Activated T-cell treated with anti-CD3 and anti-CD28 coated beads, Interleukin-2, amount 50 U/mL, for 24 hours (primary cell): ENCODE measurements around the gene CALCOCO2.
"Not testable (repeated sequence)": the region's sequence is repeated elsewhere in the genome, so short reads cannot be mapped to it uniquely, and the experiment has no call there.

ENCODE experiments used
- DNase-seq: peaks from one replicate; pipeline ENCODE4 v3.0.0-alpha.2; 2020
- H3K27ac Mint-ChIP-seq: 2 replicates; pipeline ENCODE4 v1.8.0; 2020; ENCODE audit warnings: mild to moderate bottlenecking, mixed read lengths
- H3K27me3 Mint-ChIP-seq: 2 replicates; pipeline ENCODE4 v1.8.0; 2020; ENCODE audit warnings: mixed read lengths
- H3K36me3 Mint-ChIP-seq: 2 replicates; pipeline ENCODE4 v1.8.0; 2020; ENCODE audit warnings: low read depth, mixed read lengths
- H3K4me1 Mint-ChIP-seq: 2 replicates; pipeline ENCODE4 v1.8.0; 2020; ENCODE audit warnings: low read depth, mixed read lengths
- H3K4me3 Mint-ChIP-seq: 2 replicates; pipeline ENCODE4 v1.8.0; 2020; ENCODE audit warnings: mild to moderate bottlenecking, moderate library complexity, mixed read lengths
- H3K9me3 Mint-ChIP-seq: 2 replicates; pipeline ENCODE4 v1.8.0; 2020; ENCODE audit warnings: mixed read lengths

CALCOCO2 gene, protein sequence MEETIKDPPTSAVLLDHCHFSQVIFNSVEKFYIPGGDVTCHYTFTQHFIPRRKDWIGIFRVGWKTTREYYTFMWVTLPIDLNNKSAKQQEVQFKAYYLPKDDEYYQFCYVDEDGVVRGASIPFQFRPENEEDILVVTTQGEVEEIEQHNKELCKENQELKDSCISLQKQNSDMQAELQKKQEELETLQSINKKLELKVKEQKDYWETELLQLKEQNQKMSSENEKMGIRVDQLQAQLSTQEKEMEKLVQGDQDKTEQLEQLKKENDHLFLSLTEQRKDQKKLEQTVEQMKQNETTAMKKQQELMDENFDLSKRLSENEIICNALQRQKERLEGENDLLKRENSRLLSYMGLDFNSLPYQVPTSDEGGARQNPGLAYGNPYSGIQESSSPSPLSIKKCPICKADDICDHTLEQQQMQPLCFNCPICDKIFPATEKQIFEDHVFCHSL

DNA sequence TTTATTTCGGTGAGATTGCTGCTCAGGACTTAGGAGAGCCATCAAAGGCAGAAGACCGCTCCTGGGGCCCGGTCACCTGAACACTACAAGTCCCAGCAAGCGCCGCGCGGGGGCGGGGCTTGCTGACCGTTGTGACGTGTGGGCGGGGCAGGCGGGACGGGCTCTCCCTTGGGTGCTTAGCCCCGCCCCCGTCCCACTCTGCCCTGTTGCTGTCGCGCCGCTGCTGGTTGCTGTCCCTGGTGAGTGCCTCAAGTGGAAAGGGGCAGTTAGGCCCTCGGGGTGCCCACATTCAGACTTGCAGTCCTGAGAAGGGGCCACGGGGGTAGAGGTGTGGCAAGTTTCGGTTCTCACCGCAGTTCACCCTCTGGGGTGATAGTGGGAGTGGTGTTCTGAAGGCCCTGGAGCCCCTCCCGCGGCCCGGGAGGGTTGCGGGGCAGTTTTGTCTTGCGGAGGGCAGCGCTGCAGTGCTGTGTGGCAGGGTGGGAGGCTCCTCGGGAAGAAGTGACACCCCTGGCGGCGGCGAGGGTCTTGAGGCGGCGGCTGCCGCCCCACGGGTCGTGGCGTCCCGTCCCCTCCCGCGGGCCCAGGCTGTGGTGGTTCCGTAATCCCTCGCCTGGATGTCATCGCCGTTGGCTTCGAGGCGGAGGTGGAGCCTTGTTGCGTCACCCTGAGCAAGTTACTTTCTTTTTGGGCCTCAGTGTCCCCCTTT lies at the start of gene CALCOCO2:
CALCOCO2 (plus strand) TSS at position 196 of the 709 bp plus-strand sequence. CDS start 10,673 bp downstream, outside the sequence.
- H3K27me3 Mint-ChIP-seq, result no peaks in the 10 kb centered on the region
- peaks cover 5% of the 10 kb centered on the region for H3K36me3 Mint-ChIP-seq
- H3K4me3 Mint-ChIP-seq, result peak within 1 kb of the TSS; percentile 95
- peak within 1 kb of the TSS; percentile 98 for H3K27ac Mint-ChIP-seq
- DNase-seq, result peak; percentile 89
- peaks cover 51% of the 10 kb centered on the region for H3K4me1 Mint-ChIP-seq
- no peaks in the 10 kb centered on the region for H3K9me3 Mint-ChIP-seq

DNA sequence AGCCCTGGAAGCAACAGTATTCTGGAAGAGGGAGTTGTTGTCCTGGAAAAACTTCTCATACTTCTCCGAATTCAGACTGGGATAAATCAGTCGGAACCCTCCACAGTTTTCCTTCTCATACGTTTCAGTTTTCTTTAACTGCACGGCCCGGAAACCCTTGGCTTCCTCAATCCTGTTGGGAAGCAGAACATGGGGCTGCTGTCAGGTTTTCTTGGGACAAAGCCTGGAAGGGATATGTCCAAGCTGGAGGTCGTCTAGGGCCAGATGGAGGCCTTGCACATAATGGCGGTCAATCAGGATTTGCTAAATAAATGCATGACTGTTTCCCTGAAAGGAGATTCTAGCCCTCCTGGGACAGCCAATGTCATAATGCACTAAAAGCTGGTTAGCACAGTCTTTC lies 43.0 kb upstream of the CALCOCO2 start:
- Mint-ChIP-seq H3K27ac (no peak overlapping the region), H3K36me3 (no peaks in the 10 kb centered on the region), H3K9me3 (no peaks in the 10 kb centered on the region), H3K4me1 (peaks cover 17% of the 10 kb centered on the region), H3K27me3 (peaks cover 46% of the 10 kb centered on the region), H3K4me3 (no peak overlapping the region)
- no peak for DNase-seq

DNA sequence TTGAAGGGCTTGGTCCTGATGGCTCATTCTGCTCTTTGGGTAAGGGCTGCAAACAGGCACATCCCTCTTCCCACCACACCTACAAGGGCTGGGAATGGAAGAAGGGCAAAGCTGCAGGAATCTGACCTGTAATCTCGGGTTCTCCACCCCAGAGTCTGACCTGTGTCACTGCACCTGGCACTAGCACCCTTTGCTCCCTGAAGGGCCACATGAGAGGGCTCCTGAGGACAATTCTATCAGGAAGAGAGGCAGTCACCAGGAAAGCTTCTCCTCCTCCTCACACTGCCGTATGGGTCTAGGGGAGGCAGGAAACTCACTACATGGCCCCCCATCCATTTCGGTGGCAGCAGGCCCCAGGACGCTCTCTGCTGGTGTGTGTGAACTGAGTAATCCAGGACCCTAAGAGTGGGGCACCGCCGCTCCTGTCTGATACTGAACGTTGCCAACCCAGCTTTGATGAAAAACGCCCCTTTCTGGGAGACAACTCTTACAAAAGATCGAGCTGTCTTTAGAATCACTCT lies 40.2 kb upstream of the CALCOCO2 start:
- H3K36me3 Mint-ChIP-seq, result no peaks in the 10 kb centered on the region
- no peak overlapping the region for H3K4me3 Mint-ChIP-seq
- peaks cover 17% of the 10 kb centered on the region for H3K4me1 Mint-ChIP-seq
- DNase-seq, result no peak
- H3K27ac Mint-ChIP-seq, result no peak overlapping the region
- H3K9me3 Mint-ChIP-seq, result no peaks in the 10 kb centered on the region
- H3K27me3 Mint-ChIP-seq, result peaks cover 66% of the 10 kb centered on the region

DNA sequence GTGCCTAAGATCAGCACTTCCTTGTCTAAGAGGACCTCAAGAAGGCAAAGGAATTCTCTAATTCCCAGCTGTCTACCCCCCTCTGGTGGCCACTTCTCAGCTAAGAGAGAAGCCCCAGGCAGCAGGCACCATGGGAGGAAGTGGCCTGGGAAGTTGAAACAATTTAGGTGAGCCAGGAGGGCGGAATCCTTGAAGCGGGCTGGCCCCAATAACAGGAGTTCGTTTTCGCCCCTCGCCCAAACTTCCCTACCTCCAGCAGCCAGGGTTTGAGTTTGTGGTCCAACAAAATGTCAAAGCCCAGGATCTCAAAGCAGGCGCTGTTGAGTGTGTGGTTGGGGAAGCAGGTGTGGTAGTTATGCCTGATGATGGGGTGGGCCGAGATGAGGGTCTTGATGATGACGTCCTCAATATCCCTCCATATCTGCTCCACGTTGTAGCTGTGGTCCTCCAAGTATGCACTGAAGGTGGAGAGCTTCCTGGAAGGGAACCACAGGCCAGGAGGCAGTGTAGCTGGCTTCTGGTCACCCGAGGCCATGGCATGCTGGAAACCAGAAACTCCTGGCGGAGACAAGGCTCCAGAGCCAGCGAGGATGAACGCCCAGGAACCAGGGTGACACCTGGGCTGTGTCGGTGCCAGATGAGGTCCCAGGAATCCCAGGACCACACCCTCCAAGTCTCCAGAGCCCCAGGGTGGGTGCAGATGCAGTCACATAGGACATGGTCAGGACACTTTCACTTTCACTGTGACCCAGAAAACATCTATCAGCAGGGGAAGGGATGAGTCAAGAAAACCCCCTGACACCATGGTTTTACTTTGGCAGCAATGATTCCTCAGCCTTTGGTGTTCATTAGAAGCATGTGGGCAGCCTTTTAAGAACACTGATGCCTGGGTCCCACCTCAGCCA lies 39.5 kb upstream of the CALCOCO2 start:
- H3K27me3 Mint-ChIP-seq, result peaks cover 72% of the 10 kb centered on the region

DNA sequence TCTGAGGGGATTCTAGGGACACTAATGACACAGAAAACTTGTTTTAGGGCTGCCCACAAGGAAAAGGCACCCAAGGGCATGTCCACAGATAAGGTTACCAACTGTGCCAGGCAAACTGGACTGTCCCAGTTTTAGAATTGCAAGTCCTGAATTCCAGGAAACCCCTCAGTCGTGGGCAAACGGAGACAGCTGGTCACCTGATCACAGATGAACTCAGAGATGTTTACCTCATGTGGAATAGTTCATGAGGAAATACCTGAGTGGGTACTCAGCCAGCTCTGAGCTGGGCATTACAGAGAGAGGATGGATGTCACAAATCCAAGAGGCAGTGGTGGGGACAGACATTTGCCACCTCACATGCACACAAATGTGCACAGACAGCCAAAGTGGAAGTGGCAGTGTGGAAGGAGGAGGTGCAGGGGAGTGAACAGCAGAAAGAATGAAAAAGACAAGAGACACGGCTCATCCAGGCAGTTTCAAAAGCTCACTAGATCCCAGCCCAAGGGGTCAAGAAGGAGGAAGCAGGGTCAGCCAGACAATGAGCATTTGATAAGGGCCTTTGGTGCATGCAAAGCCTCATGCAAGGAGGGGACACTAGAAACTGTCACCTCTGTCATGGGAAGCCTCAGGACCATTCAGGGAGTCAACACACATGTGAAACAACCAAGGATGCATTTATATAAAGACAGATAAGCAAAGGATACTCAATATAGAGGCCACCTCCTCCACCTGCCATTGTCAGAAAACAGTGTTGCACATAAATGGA lies 38.6 kb upstream of the CALCOCO2 start:
- no peak overlapping the region for H3K4me3 Mint-ChIP-seq
- peaks cover 73% of the 10 kb centered on the region for H3K27me3 Mint-ChIP-seq
- no peaks in the 10 kb centered on the region for H3K36me3 Mint-ChIP-seq

More for the DNA sequence above, 39.5 kb upstream of the CALCOCO2 start:
- H3K27ac Mint-ChIP-seq, result peak overlapping the region; percentile 22
- no peaks in the 10 kb centered on the region for H3K9me3 Mint-ChIP-seq
- no peaks in the 10 kb centered on the region for H3K36me3 Mint-ChIP-seq
- H3K4me3 Mint-ChIP-seq, result no peak overlapping the region
- DNase-seq, result no peak
- H3K4me1 Mint-ChIP-seq, result peaks cover 17% of the 10 kb centered on the region

DNA sequence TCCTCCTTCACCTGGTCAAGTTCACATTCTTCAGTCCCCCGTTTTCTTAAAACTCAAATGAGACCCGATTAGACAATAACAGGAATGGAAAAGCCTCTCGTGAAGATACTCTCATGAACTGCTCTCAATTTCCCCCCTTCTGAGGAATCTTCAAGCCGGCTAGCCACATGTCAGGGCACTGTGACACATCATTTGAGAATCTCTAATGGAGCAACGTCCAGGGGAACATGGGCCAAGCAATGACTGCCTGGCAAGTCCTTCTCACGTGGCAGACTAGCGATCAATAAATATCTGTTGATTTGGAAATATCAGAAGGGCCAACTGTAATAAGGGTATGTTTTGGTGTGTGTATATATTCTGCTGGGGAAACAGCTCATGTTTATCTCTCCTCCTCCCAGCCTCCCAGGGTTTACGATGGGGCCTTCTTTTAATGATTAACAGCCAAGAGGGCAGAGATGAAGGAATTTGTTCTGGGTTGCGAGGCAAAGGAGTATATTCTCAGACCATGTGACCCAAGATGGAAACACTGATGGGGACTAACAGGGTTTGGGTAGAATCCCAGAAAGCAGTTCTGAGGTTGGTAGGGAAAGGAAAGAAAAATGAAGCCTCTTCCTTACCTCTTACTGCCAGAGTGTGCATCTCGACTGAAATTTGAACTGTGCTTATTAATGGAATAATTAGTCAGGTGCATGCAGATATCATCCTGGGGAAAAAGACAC lies 35.2 kb upstream of the CALCOCO2 start:
- Mint-ChIP-seq H3K27me3 (peaks cover 69% of the 10 kb centered on the region), H3K36me3 (no peaks in the 10 kb centered on the region)

More for the DNA sequence above, 38.6 kb upstream of the CALCOCO2 start:
- H3K27ac Mint-ChIP-seq, result peak overlapping the region; percentile 3
- H3K9me3 Mint-ChIP-seq, result no peaks in the 10 kb centered on the region
- peaks cover 17% of the 10 kb centered on the region for H3K4me1 Mint-ChIP-seq
- no peak for DNase-seq

DNA sequence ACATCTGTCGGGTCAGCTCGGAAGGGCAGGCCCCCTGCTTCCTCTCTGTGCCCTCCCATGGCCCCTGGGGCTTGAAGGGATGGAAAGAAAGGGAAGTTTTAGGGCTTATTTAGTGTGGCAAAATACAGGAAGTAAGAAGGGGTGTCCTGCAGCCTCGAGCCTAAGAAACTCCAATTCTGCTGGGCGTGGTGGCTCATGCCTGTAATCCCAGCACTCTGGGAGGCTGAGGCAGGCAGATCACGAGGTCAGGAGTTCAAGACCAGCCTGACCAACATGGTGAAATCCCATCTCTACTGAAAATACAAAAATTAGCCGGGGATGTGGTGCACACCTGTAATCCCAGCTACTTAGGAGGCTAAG lies 34.7 kb upstream of the CALCOCO2 start:
- H3K4me3 Mint-ChIP-seq, result not testable (repeated sequence)
- Mint-ChIP-seq H3K4me1 (peaks cover 13% of the 10 kb centered on the region), H3K27me3 (peaks cover 67% of the 10 kb centered on the region)

More for the DNA sequence above, 35.2 kb upstream of the CALCOCO2 start:
- DNase-seq, result no peak
- Mint-ChIP-seq H3K27ac (no peak overlapping the region), H3K4me3 (no peak overlapping the region), H3K4me1 (peaks cover 17% of the 10 kb centered on the region), H3K9me3 (no peaks in the 10 kb centered on the region)

DNA sequence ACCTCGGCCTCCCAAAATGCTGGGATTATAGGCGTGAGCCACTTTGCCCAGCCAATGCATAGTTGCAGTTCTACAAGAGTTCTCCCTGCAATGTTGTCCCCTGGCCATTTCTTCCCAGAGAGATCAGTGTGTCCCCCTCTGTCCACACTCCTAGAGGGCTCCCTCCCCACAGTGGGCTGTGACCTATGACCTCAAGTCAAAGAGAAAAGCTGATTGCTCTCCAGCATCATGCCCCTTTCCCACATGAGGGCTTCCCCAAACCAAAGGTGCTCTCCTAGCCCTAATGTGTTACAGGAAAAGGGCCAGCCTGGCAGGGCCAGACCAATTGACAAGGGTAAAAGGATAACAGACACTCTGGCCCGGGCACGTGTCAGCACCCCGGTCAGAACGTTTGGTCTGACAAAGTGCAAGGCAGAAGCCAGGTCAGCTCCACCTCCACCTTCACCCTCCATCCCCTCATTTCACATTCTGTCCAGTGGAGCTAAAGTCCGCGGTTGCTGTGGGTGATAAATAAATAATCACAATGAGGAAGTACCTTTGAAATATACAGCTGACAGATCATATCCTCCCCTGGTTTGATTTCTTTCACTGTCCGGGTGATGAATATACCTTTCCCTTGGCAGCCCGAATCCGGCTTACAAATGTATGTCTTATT lies 31.6 kb upstream of the CALCOCO2 start:
- no peaks in the 10 kb centered on the region for H3K36me3 Mint-ChIP-seq

More for the DNA sequence above, 34.7 kb upstream of the CALCOCO2 start:
- H3K27ac Mint-ChIP-seq, H3K36me3 Mint-ChIP-seq, H3K9me3 Mint-ChIP-seq, DNase-seq: not testable (repeated sequence)

DNA sequence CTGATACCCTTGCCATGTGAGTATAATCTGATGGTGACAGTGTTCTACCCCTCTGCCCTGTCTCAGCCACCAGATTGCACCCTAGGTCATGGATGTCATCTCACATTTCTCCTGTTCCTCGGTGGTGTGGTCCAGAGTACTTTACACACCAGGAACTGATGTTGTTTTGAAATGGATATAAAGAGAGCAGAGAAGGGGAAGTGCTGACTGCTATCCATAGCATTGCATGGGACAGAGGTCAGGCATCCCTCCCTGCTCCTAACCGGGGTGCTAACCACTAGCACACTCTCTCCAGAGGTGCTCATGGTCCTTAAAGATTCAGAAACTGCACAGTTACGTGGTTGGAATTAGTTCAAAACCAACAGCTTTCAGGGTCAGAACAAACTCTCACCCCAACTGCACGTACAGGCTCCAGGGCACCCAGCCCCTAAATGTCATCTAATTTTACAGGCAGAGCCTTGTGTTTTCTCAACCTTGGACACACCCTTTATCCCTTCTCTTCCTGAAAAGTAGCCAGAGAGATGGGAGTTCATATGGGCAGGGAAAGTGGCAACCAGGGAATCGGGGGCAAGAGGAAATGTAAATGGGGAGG lies 30.1 kb upstream of the CALCOCO2 start:
- peaks cover 1% of the 10 kb centered on the region for H3K4me1 Mint-ChIP-seq
- H3K9me3 Mint-ChIP-seq, result no peaks in the 10 kb centered on the region
- no peaks in the 10 kb centered on the region for H3K36me3 Mint-ChIP-seq
- peaks cover 34% of the 10 kb centered on the region for H3K27me3 Mint-ChIP-seq
- H3K27ac Mint-ChIP-seq, result no peak overlapping the region
- no peak overlapping the region for H3K4me3 Mint-ChIP-seq
- no peak for DNase-seq

More for the DNA sequence above, 31.6 kb upstream of the CALCOCO2 start:
- no peak for DNase-seq
- Mint-ChIP-seq H3K4me1 (no peaks in the 10 kb centered on the region), H3K4me3 (no peak overlapping the region), H3K27ac (no peak overlapping the region), H3K27me3 (peaks cover 41% of the 10 kb centered on the region), H3K9me3 (no peaks in the 10 kb centered on the region)

DNA sequence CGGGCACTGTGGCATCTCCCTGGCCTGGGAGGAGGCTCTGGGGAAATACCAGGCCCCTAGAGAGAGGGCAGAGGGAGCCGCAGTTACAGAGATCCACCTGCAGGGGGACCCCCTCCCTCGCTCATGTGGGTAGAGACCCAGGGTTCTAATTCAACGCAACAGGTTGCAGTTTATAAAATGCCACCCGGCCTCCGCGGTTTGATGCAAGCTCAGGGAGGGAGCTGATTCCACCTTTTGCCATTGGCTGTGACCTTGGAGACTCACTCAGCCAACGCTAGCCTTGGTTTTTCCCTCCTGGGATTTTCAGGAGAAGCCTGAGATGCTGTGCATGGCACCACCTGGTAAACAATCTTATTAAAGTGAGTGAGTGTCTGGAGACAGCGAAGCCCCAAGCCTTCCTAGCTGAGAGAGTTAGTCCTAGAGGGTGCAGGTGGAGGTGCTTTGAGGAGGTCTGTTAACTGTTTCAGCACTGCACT lies 25.9 kb upstream of the CALCOCO2 start:
- H3K9me3 Mint-ChIP-seq, result no peaks in the 10 kb centered on the region
- peaks cover 1% of the 10 kb centered on the region for H3K4me1 Mint-ChIP-seq
- H3K27me3 Mint-ChIP-seq, result peaks cover 10% of the 10 kb centered on the region
- peak; percentile 82 for DNase-seq
- no peak overlapping the region for H3K4me3 Mint-ChIP-seq
- H3K36me3 Mint-ChIP-seq, result no peaks in the 10 kb centered on the region
- no peak overlapping the region for H3K27ac Mint-ChIP-seq

DNA sequence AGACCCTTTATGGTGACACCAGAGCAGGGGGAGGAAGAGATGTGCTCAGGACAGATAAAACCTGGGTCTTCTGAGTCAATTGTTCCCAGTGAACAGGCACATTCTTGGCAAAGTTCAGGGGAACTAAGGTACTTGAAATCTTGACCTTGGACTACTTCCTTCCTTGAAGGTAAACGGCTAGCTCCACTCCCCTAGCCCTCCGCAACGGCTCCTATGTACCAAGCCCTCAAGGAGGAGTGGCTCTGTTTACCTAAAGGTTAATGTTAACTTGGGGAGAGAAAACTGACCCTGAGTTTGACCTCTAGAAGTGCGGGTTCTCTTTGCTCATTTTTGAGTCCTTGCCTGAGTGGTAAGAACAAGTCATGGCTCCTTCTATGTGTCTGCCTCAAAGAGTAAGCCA lies 21.7 kb upstream of the CALCOCO2 start:
- DNase-seq, result no peak
- Mint-ChIP-seq H3K4me1 (peaks cover 1% of the 10 kb centered on the region), H3K27me3 (peaks cover 9% of the 10 kb centered on the region), H3K9me3 (no peaks in the 10 kb centered on the region), H3K36me3 (no peaks in the 10 kb centered on the region), H3K27ac (no peak overlapping the region), H3K4me3 (no peak overlapping the region)

DNA sequence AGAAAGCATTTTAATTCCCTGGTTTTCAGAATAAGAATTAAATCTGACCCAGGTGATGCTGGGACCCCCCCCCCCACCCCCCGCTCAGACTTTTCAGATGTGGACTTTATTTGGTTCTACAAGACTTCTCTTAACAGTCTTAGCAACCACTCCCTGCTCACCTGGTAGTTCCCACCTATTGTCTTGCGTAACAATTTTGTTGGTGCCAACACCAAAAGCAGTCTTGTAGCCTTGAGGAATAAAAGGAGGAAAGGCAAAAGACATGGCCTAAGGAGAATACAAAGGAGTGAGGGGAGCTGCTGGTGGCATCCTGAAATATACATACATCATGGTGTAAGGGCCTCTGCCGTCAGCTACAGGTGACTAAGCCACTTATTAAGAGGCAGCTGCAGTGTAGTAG lies 18.8 kb upstream of the CALCOCO2 start:
- Mint-ChIP-seq H3K4me1 (peaks cover 17% of the 10 kb centered on the region), H3K4me3 (no peak overlapping the region), H3K36me3 (no peaks in the 10 kb centered on the region), H3K27ac (no peak overlapping the region), H3K9me3 (no peaks in the 10 kb centered on the region), H3K27me3 (peaks cover 33% of the 10 kb centered on the region)
- no peak for DNase-seq
